ENCODE measurements around the gene CCDC87. TPM values are rescaled to one million over a fixed set of nuclear protein-coding genes. Genes with fewer than 3 reads are reported as not detected.
"Not testable (repeated sequence)": the region's sequence is repeated elsewhere in the genome, so short reads cannot be mapped to it uniquely, and the experiment has no call there.

CCDC87 gene
- total RNA-seq, 1 experiment from 2014 or later = 1.1 TPM

DNA sequence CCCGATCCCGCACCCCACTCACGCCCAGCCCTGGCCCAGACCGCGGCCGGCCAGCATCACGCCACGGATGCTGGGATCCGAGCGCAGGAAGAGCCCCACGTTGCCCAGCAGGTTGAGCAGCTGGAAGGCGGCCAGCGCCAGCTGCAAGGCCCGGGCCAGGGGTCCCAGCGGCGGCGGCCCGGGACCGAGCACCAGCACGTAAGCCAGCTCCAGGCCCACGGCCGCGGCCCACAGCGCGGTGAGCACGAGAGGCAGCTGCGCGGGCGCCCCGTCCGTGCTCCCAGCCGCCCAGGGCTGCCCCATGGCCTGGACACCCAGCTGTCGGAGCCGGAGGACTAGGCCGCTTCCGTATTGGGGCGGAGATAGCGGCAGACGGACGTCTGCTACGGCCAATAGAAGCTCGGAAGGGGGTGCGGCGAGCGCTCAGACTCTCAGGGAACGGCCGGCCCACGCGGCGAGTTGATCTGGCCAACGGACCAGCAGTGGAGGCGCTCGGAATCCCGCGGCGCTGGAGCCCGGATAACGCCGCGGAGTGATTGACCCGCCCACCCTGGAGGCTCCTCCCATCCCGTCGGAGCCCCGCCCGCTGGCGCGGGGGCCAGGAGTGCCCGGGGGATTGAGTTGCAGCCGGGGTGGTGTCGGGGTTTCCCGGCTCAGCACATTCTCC, 47.0 kb downstream of the CCDC87 start, which contains the start of gene ZDHHC24:
TSS of gene ZDHHC24 (minus strand) at position 348 of the 667 bp plus-strand sequence. CDS start at position 303, 45 bp downstream.
- Mint-ChIP-seq H3K27me3 (ENCODE audit: low read depth) (no peaks in the 10 kb centered on the region; the same call in 1 of the 2 replicates), H3K27ac (peak within 1 kb of the TSS; percentile 50 to 90 (median 82); a peak in 4 of 7 replicates), H3K9me3 (no peaks in the 10 kb centered on the region), H3K36me3 (ENCODE audit: insufficient read depth in 1 of 3, low read depth in 3 of 3) (peaks cover 0 to 35% (median 27%) of the 10 kb centered on the region in 3 experiments), H3K4me3 (peak within 1 kb of the TSS; percentile 82 to 85), H3K4me1 (peaks cover 37 to 38% of the 10 kb centered on the region in 2 experiments)
- Histone ChIP-seq H3K4me2 (ENCODE audit: insufficient read depth, insufficient read length, low read length) (peak within 1 kb of the TSS; percentile 57), H4K8ac (replicated peaks; ENCODE audit: insufficient read length, low read depth, low read length) (no peak within 1 kb of the TSS), H3K23ac (ENCODE audit: insufficient read length, low read depth, low read length) (no peak within 1 kb of the TSS), H2BK20ac (ENCODE audit: low read depth, low read length, poor library complexity, severe bottlenecking) (no peak within 1 kb of the TSS), H2BK15ac (ENCODE audit: low read depth, low read length) (no peak within 1 kb of the TSS), H3K23me2 (ENCODE audit: insufficient read length, low read depth, low read length, poor library complexity, severe bottlenecking) (no peaks in the 10 kb centered on the region), H3K79me2 (ENCODE audit: insufficient read depth, low read length) (no peaks in the 10 kb centered on the region), H4K91ac (ENCODE audit: insufficient read length, low read depth, low read length) (no peak within 1 kb of the TSS), H3K27me3 (ENCODE audit: insufficient read depth, low read length) (no peaks in the 10 kb centered on the region), H3K56ac (ENCODE audit: insufficient read length, low read depth, low read length) (no peak within 1 kb of the TSS), H2AK5ac (ENCODE audit: insufficient read length, low read length) (no peak within 1 kb of the TSS), H3K27ac (ENCODE audit: insufficient read length, low read depth, low read length) (no peak within 1 kb of the TSS), H3K4me1 (ENCODE audit: insufficient read depth, low read length) (no peaks in the 10 kb centered on the region), H3K14ac (ENCODE audit: insufficient read depth, low read length) (peak within 1 kb of the TSS; percentile 61; the same call in 1 of the 2 replicates), H4K5ac (ENCODE audit: insufficient read length, low read depth, low read length) (no peak within 1 kb of the TSS), H2AFZ (ENCODE audit: low read length) (no peak within 1 kb of the TSS), H3K18ac (ENCODE audit: insufficient read length, low read depth, low read length) (peak within 1 kb of the TSS; percentile 53), H3K9ac (ENCODE audit: extremely low read depth, insufficient read length, low read length) (peak within 1 kb of the TSS; percentile 56), H3T11ph (ENCODE audit: low read length) (no peak within 1 kb of the TSS), H2BK120ac (ENCODE audit: low read depth, low read length, poor library complexity, severe bottlenecking) (no peak within 1 kb of the TSS), H3K4ac (ENCODE audit: low read depth, low read length) (no peak within 1 kb of the TSS), H3K79me1 (ENCODE audit: insufficient read depth, low read depth, low read length, poor library complexity, severe bottlenecking) (no peaks in the 10 kb centered on the region), H3K9me3 (ENCODE audit: control insufficient read depth, low read depth, low read length) (no peaks in the 10 kb centered on the region), H2BK12ac (ENCODE audit: insufficient read length, low read depth, low read length) (no peak within 1 kb of the TSS), H4K20me1 (ENCODE audit: control insufficient read depth, insufficient read depth, insufficient read length) (no peaks in the 10 kb centered on the region), H2BK5ac (ENCODE audit: insufficient read length, low read length) (no peak within 1 kb of the TSS)
- TF ChIP-seq, protein P1, sequence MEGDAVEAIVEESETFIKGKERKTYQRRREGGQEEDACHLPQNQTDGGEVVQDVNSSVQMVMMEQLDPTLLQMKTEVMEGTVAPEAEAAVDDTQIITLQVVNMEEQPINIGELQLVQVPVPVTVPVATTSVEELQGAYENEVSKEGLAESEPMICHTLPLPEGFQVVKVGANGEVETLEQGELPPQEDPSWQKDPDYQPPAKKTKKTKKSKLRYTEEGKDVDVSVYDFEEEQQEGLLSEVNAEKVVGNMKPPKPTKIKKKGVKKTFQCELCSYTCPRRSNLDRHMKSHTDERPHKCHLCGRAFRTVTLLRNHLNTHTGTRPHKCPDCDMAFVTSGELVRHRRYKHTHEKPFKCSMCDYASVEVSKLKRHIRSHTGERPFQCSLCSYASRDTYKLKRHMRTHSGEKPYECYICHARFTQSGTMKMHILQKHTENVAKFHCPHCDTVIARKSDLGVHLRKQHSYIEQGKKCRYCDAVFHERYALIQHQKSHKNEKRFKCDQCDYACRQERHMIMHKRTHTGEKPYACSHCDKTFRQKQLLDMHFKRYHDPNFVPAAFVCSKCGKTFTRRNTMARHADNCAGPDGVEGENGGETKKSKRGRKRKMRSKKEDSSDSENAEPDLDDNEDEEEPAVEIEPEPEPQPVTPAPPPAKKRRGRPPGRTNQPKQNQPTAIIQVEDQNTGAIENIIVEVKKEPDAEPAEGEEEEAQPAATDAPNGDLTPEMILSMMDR (conservative IDR thresholded peaks at IDR 0.05) = no peak
- peak; percentile 97 for DNase-seq
- no CpG with 5 or more reads among the region's 71 CpGs for WGBS (ENCODE audit: extremely low coverage, insufficient read length, low lambda C conversion rate)

- not testable (repeated sequence) for H3K23me2 ChIP-seq (ENCODE audit: insufficient read length, low read depth, low read length, poor library complexity, severe bottlenecking); H3K4me1 ChIP-seq (ENCODE audit: insufficient read depth, low read length); H3K9me3 Mint-ChIP-seq; H3K14ac ChIP-seq (ENCODE audit: insufficient read depth, low read length); H3K27ac ChIP-seq (ENCODE audit: insufficient read length, low read depth, low read length); H2BK15ac ChIP-seq (ENCODE audit: low read depth, low read length); H3K79me1 ChIP-seq (ENCODE audit: insufficient read depth, low read depth, low read length, poor library complexity, severe bottlenecking); H3K27me3 ChIP-seq (ENCODE audit: insufficient read depth, low read length); H2BK120ac ChIP-seq (ENCODE audit: low read depth, low read length, poor library complexity, severe bottlenecking); H2BK20ac ChIP-seq (ENCODE audit: low read depth, low read length, poor library complexity, severe bottlenecking); H3K27me3 Mint-ChIP-seq (ENCODE audit: low read depth); H3K18ac ChIP-seq (ENCODE audit: insufficient read length, low read depth, low read length); H4K91ac ChIP-seq (ENCODE audit: insufficient read length, low read depth, low read length); H3K4ac ChIP-seq (ENCODE audit: low read depth, low read length); H3K9ac ChIP-seq (ENCODE audit: extremely low read depth, insufficient read length, low read length); H2BK5ac ChIP-seq (ENCODE audit: insufficient read length, low read length); DNase-seq; H4K5ac ChIP-seq (ENCODE audit: insufficient read length, low read depth, low read length); H4K8ac ChIP-seq (replicated peaks; ENCODE audit: insufficient read length, low read depth, low read length); H3K56ac ChIP-seq (ENCODE audit: insufficient read length, low read depth, low read length); H4K20me1 ChIP-seq (ENCODE audit: control insufficient read depth, insufficient read depth, insufficient read length); H3K79me2 ChIP-seq (ENCODE audit: insufficient read depth, low read length); H3K9me3 ChIP-seq (ENCODE audit: control insufficient read depth, low read depth, low read length); H2AK5ac ChIP-seq (ENCODE audit: insufficient read length, low read length); H3K27ac Mint-ChIP-seq; H3K23ac ChIP-seq (ENCODE audit: insufficient read length, low read depth, low read length); H2AFZ ChIP-seq (ENCODE audit: low read length); H3T11ph ChIP-seq (ENCODE audit: low read length); H2BK12ac ChIP-seq (ENCODE audit: insufficient read length, low read depth, low read length)
- H3K36me3 Mint-ChIP-seq (ENCODE audit: insufficient read depth in 1 of 3, low read depth in 3 of 3) = peaks cover 0 to 28% (median 25%) of the 10 kb centered on the region in 3 experiments
- H3K4me2 ChIP-seq (ENCODE audit: insufficient read depth, insufficient read length, low read length) = peak overlapping the region; percentile 57
- WGBS (ENCODE audit: extremely low coverage, insufficient read length, low lambda C conversion rate) = no CpG with 5 or more reads among the region's 14 CpGs
- H3K4me1 Mint-ChIP-seq = peaks cover 37 to 38% of the 10 kb centered on the region in 2 experiments
- H3K4me3 Mint-ChIP-seq = peak overlapping the region; percentile 79 to 82
These were observed 47.9 kb downstream of the CCDC87 start for GRCh38 chr11:66544952-66545351.

Measured in H9 (cell line).